ENCODE results near the gene PTCSC3. TPM values are rescaled to one million over a fixed set of nuclear protein-coding genes. Genes with fewer than 3 reads are reported as not detected.

The PTCSC3 gene
- polyA plus RNA-seq, 5 donors, result 1.5 to 4.5 (median 2.6) TPM

GRCh38 chr14:36085861-36086260 is 90.7 kb downstream of the PTCSC3 start:
- DNase-seq, result no peak

Other genes starting within 250 kb of the PTCSC3 start
- gene MBIP, start 143.9 kb upstream of the PTCSC3 start, polyA plus RNA-seq (ENCODE audit: insufficient read depth in 1 of 5, insufficient read length in 5 of 5, low replicate concordance in 1 of 5), result 100 to 1,000 TPM; 119 to 194 (median 174) TPM